ENCODE data around the gene RHBDL1.
"Not testable (repeated sequence)": the region's sequence is repeated elsewhere in the genome, so short reads cannot be mapped to it uniquely, and the experiment has no call there.

RHBDL1 gene

GRCh38 chr16:687499-687898, 12.0 kb downstream of the RHBDL1 start:
- DNase-seq (ENCODE audit: low read depth), result no peak

DNA sequence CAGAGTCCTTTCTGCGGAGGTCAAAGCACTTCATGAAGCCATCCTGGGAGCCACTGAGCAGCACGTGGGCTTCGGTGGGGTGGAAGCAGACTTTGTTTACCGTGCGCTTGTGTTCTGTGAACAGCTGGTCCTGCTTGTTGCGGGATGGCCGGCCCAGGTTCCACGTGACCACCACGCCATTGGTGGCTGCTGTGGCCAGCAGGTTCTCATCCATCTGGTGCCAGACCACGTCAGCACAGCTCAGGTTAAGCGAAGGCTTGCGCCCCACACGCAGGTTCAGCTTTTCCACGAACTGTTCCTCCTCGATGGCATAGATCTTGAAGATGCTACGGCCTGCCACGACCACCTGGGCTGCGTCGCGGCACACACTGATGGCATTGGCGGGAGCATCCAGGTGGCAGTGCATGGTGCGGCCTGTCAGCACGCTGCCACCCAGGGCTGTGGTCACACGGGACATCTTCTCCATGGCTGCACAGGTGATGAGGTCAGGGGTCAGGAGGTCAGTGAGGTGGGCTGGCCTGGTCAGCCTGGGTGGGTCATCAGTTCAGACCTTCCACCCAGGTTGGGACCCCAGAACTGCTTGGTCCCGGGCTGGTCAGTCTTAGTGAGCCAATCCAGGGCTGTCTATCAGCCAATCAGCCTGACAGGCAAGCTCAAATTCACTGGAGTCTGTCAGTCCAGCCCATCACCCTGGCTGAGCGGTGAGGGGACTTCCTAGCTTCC, 13.9 kb downstream of the RHBDL1 start:
- DNase-seq (ENCODE audit: low read depth), result no peak

- DNase-seq (ENCODE audit: low read depth), result not testable (repeated sequence)
Measured at GRCh38 chr16:691242-691641, 15.8 kb downstream of the RHBDL1 start.

DNA sequence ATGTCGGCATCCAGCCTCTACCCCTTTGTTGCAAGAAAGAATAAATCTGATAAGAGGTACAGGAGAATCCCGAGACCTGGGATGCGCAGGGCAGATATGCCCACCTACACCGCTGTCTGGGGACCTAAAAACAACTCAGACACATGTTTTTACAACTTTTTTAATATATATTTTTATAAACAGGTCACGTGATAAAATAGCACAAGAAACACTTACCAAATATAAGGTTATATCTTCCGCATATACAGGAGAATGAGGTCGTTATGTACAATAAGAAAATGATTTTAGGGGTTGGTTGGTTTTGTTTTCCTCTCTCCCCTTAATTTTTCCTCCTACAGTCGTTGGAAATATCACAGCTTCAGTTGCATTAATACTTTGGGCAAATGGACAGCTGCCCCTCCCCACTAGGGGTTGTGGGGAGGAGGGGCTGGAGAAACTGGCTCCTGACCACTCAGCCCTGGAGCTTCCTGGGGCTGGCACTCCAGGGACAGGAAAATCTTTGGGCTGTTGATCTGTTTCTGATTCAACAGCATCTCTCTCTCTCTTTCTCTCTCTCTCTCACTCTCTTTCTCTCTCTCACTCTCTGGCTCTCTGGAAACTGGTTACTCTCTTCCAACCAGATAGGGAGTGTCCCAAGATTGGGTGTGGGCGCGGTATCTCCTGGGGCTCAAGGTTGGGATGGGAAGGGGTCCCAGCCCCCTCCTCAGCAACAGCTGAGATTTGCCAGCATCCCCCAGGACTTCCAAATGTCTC, 17.1 kb downstream of the RHBDL1 start:
- no peak for DNase-seq (ENCODE audit: low read depth)

- no peak for DNase-seq (ENCODE audit: low read depth)
Measured at GRCh38 chr16:693364-693763, 17.9 kb downstream of the RHBDL1 start.

- DNase-seq (ENCODE audit: low read depth), result no peak
Measured at GRCh38 chr16:693766-694165, 18.3 kb downstream of the RHBDL1 start.

GRCh38 chr16:694187-694862, 18.9 kb downstream of the RHBDL1 start:
- DNase-seq (ENCODE audit: low read depth), result no peak

- DNase-seq (ENCODE audit: low read depth), result no peak
Measured at GRCh38 chr16:694863-695354, 19.4 kb downstream of the RHBDL1 start.

DNA sequence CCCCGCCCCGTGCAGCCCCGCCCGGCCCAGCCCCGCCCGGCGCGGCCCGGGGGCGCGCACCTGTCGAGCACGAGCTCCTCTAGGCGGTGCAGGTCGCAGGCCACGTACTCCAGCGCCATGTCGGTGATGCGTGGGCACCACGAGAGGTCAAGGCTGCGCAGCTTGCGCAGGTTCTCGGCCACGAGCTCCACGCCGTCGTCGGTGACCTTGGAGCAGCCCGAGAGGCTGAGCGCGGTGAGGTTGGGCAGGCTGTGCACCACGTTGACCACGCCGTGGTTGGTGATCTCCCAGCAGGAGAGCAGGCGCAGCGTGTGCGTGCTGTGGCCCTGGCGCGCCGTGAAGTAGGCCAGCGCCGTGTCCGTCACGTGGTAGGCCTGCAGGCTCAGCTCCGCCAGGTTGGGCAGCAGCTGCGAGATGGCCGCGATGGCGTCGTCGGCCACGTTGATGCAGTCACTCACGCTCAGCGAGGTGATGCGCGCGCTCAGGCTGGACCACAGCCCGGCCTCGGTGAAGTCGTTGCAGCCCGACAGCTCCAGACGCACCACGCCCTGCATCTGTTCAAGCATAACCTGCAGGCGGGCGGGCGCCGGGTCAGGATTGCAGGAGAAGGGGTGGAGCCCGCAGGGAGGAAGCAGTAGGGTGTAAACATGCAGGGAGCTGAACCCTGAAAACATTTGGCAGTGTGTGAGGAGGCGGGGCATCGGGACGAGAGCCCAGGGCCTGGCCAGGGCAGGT, 20.1 kb downstream of the RHBDL1 start:
- DNase-seq (ENCODE audit: low read depth), result peak; percentile 55

GRCh38 chr16:698911-699671, 23.6 kb downstream of the RHBDL1 start:
- no peak for DNase-seq (ENCODE audit: low read depth)

- DNase-seq (ENCODE audit: low read depth), result peak; percentile 44
Measured at GRCh38 chr16:700684-701584, 25.5 kb downstream of the RHBDL1 start.

DNA sequence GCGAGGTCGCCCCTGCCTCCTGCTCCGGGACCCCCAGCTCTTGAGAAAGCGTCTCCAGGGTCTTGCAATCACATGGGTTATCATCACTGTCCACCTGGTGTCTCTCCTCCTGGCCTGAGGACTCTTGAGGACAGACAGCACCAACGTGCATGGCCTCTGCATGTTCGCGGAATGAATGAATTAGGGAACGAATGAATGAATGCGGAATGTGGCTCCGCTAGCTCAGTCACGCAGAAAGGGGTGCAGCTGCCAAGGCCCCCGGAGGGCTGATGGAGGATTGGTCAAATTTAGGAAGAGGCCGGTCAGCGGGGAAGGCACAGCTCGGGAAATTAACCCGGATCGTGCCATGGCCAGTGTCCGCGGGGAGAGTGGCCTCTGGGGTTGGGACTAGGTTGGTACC, 26.9 kb downstream of the RHBDL1 start:
- DNase-seq (ENCODE audit: low read depth), result no peak

GRCh38 chr16:703406-703805, 27.9 kb downstream of the RHBDL1 start:
- DNase-seq (ENCODE audit: low read depth), result no peak

DNA sequence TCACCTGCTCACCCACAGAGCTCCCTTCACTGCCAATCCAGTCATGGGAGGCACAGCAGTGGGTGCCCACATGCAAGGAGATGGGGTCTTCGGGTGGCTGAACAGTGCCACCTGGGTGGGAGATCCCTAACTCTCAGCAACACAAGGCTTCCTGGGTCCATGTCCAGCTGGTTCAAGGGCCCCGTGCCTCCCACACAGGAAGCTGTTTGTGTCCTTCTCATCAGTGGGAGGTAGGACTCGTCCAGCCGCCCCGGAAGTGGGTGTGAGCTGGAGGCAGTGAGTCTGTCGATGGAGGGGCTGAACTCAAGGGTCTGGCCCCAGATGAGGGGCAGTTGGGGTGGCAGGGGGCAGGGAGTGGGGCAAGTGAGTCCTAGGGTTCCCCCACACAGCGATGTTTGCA, 28.6 kb downstream of the RHBDL1 start:
- no peak for DNase-seq (ENCODE audit: low read depth)

DNA sequence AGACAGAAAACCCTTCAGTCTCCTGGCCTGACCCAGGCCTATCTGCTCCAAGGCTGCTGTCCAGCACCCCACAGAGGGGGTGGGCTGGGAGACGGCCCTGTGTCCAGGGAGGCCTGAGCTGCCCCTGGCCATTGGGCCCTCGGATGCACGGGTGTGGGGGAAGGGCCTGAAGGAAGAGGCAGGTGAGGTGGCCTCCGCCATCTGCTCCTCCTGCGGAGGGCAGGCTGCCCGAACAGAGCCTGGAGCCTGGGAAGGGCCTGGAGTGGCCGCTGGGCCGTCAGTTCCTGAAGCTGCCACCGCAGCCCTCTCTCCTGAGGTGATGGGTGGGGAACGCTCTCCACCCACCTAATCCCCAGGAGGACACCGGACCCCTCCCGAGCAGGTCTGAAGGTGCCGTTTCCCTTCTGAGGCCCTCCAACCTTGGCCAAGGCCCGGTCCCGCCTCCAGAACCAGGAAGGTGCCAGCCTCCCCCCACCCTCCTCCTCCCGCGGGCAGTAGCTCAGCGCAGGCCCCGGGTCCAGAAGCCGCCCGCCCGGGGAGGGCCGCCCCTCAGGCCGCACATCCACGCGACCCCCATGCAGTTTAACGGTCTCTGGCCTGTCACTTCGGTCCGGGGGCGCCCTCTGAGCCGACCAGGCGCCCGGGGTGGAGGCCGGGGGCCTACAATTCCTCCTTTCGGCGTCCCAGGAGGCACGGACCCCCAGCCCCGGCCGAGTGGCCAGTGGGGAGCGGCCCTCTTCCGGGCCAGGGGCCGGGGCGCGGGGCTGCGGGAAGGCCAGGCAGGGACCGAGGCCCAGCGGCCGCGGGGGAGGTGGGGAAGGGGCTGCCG, 29.3 kb downstream of the RHBDL1 start:
- no peak for DNase-seq (ENCODE audit: low read depth)

DNA sequence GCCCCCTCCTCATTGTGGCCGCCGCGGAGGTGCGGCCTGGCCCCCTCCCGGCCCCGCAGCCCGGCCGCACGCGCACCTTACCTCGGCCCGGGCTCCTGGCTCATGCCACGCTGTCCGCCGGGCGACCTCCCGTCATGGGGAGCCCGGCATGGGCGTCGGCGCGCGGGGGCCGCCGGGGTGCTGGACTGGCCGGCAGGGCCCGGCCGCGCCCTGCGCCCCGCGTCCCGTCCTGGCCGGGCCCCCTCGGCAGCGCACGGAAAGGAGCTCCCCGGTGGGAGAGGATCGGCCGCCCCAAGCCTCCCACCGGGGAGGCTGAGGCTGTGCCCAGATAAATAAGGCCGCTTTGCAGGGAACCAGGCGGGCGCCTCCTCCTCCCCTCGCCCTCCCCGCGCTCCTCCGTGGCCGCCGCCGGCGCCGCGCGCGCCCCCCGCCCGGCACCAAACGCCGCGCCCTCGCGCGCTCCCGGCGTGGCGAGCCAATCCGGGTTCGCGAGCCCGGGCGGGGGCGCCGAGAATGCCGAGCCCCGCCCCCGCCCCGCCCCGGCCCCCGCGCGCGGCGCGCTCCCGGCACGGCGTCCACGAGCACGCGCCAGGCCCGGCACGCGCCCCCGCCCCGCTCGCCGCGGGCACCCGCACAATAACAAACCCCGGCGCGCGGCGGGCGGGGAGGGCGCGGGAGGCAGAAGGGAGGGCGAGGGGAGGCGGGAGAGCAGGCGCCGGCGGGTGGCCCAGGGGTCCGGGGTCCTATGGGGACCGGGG, 30.1 kb downstream of the RHBDL1 start, which contains the start of gene FBXL16:
TSS of gene FBXL16 (minus strand) at position 371 of the 758 bp plus-strand sequence. CDS start 8,396 bp downstream, outside the sequence.
- no peak for DNase-seq (ENCODE audit: low read depth)

DNA sequence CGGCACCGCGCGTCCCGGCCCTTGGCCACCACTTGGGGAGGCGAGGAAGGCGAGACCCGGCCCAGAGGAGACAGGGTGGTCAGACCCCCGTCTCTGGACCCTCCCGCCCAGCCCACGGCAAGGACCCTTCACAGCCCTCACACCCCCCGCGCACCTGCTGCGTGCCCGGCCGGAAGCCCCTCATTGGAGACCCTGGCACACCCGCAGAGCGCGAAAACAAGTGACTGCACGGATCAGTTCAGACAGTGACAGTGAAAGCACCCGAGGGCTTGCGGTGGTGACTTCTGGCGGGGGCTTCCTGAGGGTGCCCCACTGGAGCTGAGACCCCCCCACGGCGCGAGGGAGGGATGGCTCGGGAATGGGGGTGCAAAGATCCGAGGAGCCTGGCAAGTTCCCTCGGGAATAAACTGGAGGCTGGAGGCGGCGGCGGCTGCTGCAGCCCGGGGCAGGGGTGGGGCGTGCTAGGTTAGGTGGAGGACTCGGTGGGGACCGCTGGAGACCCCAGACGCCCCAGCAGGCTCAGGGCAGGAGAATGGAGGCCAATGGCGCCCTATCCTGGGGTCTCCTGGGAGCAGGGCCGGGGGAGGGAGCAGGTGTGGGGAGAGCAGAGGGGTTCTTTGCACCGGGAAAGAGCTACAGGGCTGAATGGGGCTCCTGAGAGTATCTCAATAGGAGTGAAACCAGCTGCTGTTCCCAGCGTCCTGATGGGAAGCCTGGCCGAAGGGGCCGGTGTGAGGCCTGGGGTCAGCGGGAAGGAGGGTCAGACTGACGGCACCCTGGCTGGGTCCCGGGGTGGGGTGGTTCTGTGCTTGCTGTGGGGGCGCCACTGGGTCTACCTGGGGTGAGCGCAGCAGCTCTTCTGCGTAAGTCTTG, 31.0 kb downstream of the RHBDL1 start:
- DNase-seq (ENCODE audit: low read depth), result no peak
